ENCODE data around the gene MAEA. TPM values are rescaled to one million over a fixed set of nuclear protein-coding genes. Genes with fewer than 3 reads are reported as not detected.
A peak's percentile ranks its signal among the peaks of the same experiment; 100 is the strongest.

Gene MAEA
- total and polyA plus RNA-seq, 12 donors, result 39.1 to 72.8 (median 50.3) TPM

GRCh38 chr4:1248245-1249147 lies 41.2 kb upstream of the MAEA start, which contains the start of gene CTBP1:
Gene CTBP1, minus strand, starts transcription at chr4:1249130. Its CDS starts 7,799 bp downstream, at chr4:1241331.
- DNase-seq, result peak; percentile 67 to 86
- Histone ChIP-seq H3K27ac (peak within 1 kb of the TSS; percentile 93 to 99 (median 98)), H3K27me3 (no peaks in the 10 kb centered on the region), H3K4me1 (peaks cover 50 to 68% (median 58%) of the 10 kb centered on the region in 9 donors), H3K4me3 (peak within 1 kb of the TSS; percentile 78 to 96 (median 88)), H3K36me3 (peaks cover 0 to 13% (median 0%) of the 10 kb centered on the region in 9 donors), H3K9me3 (peaks cover 0 to 7% (median 0%) of the 10 kb centered on the region in 11 donors)
- peak; percentile 71 to 87 (median 79) for ATAC-seq
- 1% methylated on average over 61 to 163 of the region's 163 CpGs for WGBS, 2 donors
- no peak for TF ChIP-seq CTCF (IDR thresholded peaks at IDR 0.05)
- intact Hi-C loops (cut with DNase I), result loop anchor here in 8 of 10 donors (1.0 to 5.0 kb wide), 8 partner anchors 15 to 99 kb away; partner anchors contain the start of genes UVSSA (in 5 of the 8) and SPON2 (in 1 of the 8)

- intact Hi-C loops (cut with DNase I), result loop anchor here in 8 of 10 donors (1.0 to 5.0 kb wide), 8 partner anchors 16 to 98 kb away; partner anchors contain the start of genes UVSSA (in 5 of the 8) and SPON2 (in 1 of the 8)
- 0% methylated on average over 54 to 86 of the region's 86 CpGs for WGBS, 2 donors
- ATAC-seq, result peak; percentile 40 to 75 (median 66)
Observed at GRCh38 chr4:1249148-1249730, 40.5 kb upstream of the MAEA start.

GRCh38 chr4:1249731-1250526 lies 39.8 kb upstream of the MAEA start:
- peak in 1 of 2 donors; percentile 60 for DNase-seq
- Histone ChIP-seq H3K4me1 (peaks cover 36 to 53% (median 44%) of the 10 kb centered on the region in 9 donors), H3K9me3 (peaks cover 0 to 20% (median 0%) of the 10 kb centered on the region in 11 donors), H3K27me3 (no peaks in the 10 kb centered on the region), H3K4me3 (peak overlapping the region; percentile 45 to 86 (median 78)), H3K27ac (peak overlapping the region; percentile 91 to 99 (median 98)), H3K36me3 (peaks cover 0 to 13% (median 0%) of the 10 kb centered on the region in 9 donors)
- WGBS, 2 donors, result 22 to 26% methylated on average over 36 to 39 of the region's 39 CpGs
- TF ChIP-seq CTCF (IDR thresholded peaks at IDR 0.05), result no peak
- peak in 7 of 8 donors; percentile 1 to 33 (median 12) for ATAC-seq
- intact Hi-C loops (cut with DNase I), result loop anchor here (1.0 to 10.0 kb wide), 12 partner anchors 17 to 105 kb away; partner anchors contain the start of genes UVSSA (in 6 of the 10), MAEA (in 1 of the 10) and SPON2 (in 1 of the 10)

More at GRCh38 chr4:1249148-1249730, 40.5 kb upstream of the MAEA start:
- H3K27me3 ChIP-seq, result no peaks in the 10 kb centered on the region
- H3K4me3 ChIP-seq, result peak overlapping the region; percentile 45 to 86 (median 78)
- peaks cover 43 to 60% (median 51%) of the 10 kb centered on the region in 9 donors for H3K4me1 ChIP-seq
- peaks cover 0 to 14% (median 0%) of the 10 kb centered on the region in 11 donors for H3K9me3 ChIP-seq
- DNase-seq, result peak; percentile 85 to 89
- peaks cover 0 to 13% (median 0%) of the 10 kb centered on the region in 9 donors for H3K36me3 ChIP-seq
- peak in 1 of 9 donors; percentile 17 for TF ChIP-seq CTCF (IDR thresholded peaks at IDR 0.05)
- H3K27ac ChIP-seq, result peak overlapping the region; percentile 91 to 99 (median 98)
